T-helper 17 cell (primary cell): ENCODE measurements around the gene SHROOM2. TPM values are rescaled to one million over a fixed set of nuclear protein-coding genes. Genes with fewer than 3 reads are reported as not detected.
A peak's percentile ranks its signal among the peaks of the same experiment; 100 is the strongest.

ENCODE experiments used
- ATAC-seq: fragments of 150-1000 bp; cut with Tn5 transposase; 2 replicates; pipeline ENCODE4 v1.10.0; 2021; ENCODE audit warnings: mild to moderate bottlenecking, moderate library complexity
- DNase-seq, 3 donors: peaks; one replicate each; pipeline versions ENCODE4 v3.0.0 to v3.0.0-alpha.2; 2020 to 2021
- H3K9me3 ChIP-seq: one replicate; pipeline ENCODE4 v1.7.0; 2013; ENCODE audit warnings: low read length, mild to moderate bottlenecking; ENCODE audit not compliant: control insufficient read depth, poor library complexity, severe bottlenecking
- H3K27ac Mint-ChIP-seq: one replicate; pipeline ENCODE4 v1.8.0; 2022; ENCODE audit warnings: mild to moderate bottlenecking, moderate library complexity, mixed read lengths
- H3K27me3 Mint-ChIP-seq: one replicate; pipeline ENCODE4 v1.8.0; 2022; ENCODE audit warnings: mixed read lengths
- H3K36me3 Mint-ChIP-seq: one replicate; pipeline ENCODE4 v1.8.0; 2022; ENCODE audit warnings: low read depth, mixed read lengths
- H3K4me1 Mint-ChIP-seq: one replicate; pipeline ENCODE4 v1.8.0; 2022; ENCODE audit warnings: mild to moderate bottlenecking, mixed read lengths
- H3K4me3 Mint-ChIP-seq: one replicate; pipeline ENCODE4 v1.8.0; 2022; ENCODE audit warnings: mild to moderate bottlenecking, moderate library complexity, mixed read lengths
- total RNA-seq, 4 donors: library from RNA in 2 of 4; stranded (reverse) in 2 of 4; gene quantifications; one replicate each; pipeline ENCODE4 v1.2.3 and lab custom pipeline; 2022 to 2026

The SHROOM2 gene
- total RNA-seq (not detected), total RNA-seq (lab: John Stamatoyannopoulos, UW) (0 to 0.58 reads per million in 2 donors)

- no peak for ATAC-seq
- H3K27ac Mint-ChIP-seq, result no peak within 1 kb of the TSS
- peak within 1 kb of the TSS; percentile 76 for H3K4me3 Mint-ChIP-seq
- peaks cover 16% of the 10 kb centered on the region for H3K27me3 Mint-ChIP-seq
- H3K36me3 Mint-ChIP-seq, result no peaks in the 10 kb centered on the region
- DNase-seq, result no peak
- H3K9me3 ChIP-seq, result no peaks in the 10 kb centered on the region
- no peaks in the 10 kb centered on the region for H3K4me1 Mint-ChIP-seq
Observed at GRCh38 chrX:9785944-9786797, at the start of gene SHROOM2. Gene SHROOM2 (plus strand): TSS chrX:9786429. CDS start chrX:9786546, 117 bp downstream.

GRCh38 chrX:9737363-9737762 is 48.9 kb upstream of the SHROOM2 start:
- ATAC-seq, result no peak
- no peak for DNase-seq
- H3K27ac Mint-ChIP-seq, result no peak overlapping the region
- no peaks in the 10 kb centered on the region for H3K36me3 Mint-ChIP-seq
- no peak overlapping the region for H3K4me3 Mint-ChIP-seq
- H3K27me3 Mint-ChIP-seq, result peaks cover 7% of the 10 kb centered on the region
- no peaks in the 10 kb centered on the region for H3K9me3 ChIP-seq
- H3K4me1 Mint-ChIP-seq, result no peaks in the 10 kb centered on the region

- Mint-ChIP-seq H3K27ac (no peak overlapping the region), H3K27me3 (peaks cover 7% of the 10 kb centered on the region), H3K4me1 (no peaks in the 10 kb centered on the region), H3K36me3 (no peaks in the 10 kb centered on the region), H3K4me3 (no peak overlapping the region)
- no peak for DNase-seq
- ATAC-seq, result no peak
- H3K9me3 ChIP-seq, result no peaks in the 10 kb centered on the region
Observed at GRCh38 chrX:9738151-9738550, 48.1 kb upstream of the SHROOM2 start.

GRCh38 chrX:9739130-9739529 is 47.1 kb upstream of the SHROOM2 start:
- Mint-ChIP-seq H3K27ac (no peak overlapping the region), H3K27me3 (peaks cover 7% of the 10 kb centered on the region), H3K36me3 (no peaks in the 10 kb centered on the region), H3K4me3 (no peak overlapping the region), H3K4me1 (no peaks in the 10 kb centered on the region)
- DNase-seq (no peak), ATAC-seq (no peak)
- no peaks in the 10 kb centered on the region for H3K9me3 ChIP-seq

GRCh38 chrX:9745417-9746115 is 40.7 kb upstream of the SHROOM2 start:
- DNase-seq, result no peak
- Mint-ChIP-seq H3K27me3 (no peaks in the 10 kb centered on the region), H3K4me3 (no peak overlapping the region), H3K36me3 (no peaks in the 10 kb centered on the region), H3K4me1 (peaks cover 5% of the 10 kb centered on the region), H3K27ac (no peak overlapping the region)
- H3K9me3 ChIP-seq, result no peaks in the 10 kb centered on the region
- ATAC-seq, result no peak

- DNase-seq, result no peak
- no peak overlapping the region for H3K4me3 Mint-ChIP-seq
Observed at GRCh38 chrX:9746148-9746888, 39.9 kb upstream of the SHROOM2 start.

GRCh38 chrX:9747644-9748043 is 38.6 kb upstream of the SHROOM2 start:
- Mint-ChIP-seq H3K36me3 (no peaks in the 10 kb centered on the region), H3K27ac (no peak overlapping the region), H3K27me3 (no peaks in the 10 kb centered on the region), H3K4me1 (peaks cover 5% of the 10 kb centered on the region), H3K4me3 (no peak overlapping the region)
- no peaks in the 10 kb centered on the region for H3K9me3 ChIP-seq
- ATAC-seq (no peak), DNase-seq (no peak)

More at GRCh38 chrX:9746148-9746888, 39.9 kb upstream of the SHROOM2 start:
- ATAC-seq, result no peak
- H3K4me1 Mint-ChIP-seq, result peaks cover 5% of the 10 kb centered on the region
- no peaks in the 10 kb centered on the region for H3K9me3 ChIP-seq
- no peaks in the 10 kb centered on the region for H3K27me3 Mint-ChIP-seq
- no peak overlapping the region for H3K27ac Mint-ChIP-seq
- no peaks in the 10 kb centered on the region for H3K36me3 Mint-ChIP-seq

DNA sequence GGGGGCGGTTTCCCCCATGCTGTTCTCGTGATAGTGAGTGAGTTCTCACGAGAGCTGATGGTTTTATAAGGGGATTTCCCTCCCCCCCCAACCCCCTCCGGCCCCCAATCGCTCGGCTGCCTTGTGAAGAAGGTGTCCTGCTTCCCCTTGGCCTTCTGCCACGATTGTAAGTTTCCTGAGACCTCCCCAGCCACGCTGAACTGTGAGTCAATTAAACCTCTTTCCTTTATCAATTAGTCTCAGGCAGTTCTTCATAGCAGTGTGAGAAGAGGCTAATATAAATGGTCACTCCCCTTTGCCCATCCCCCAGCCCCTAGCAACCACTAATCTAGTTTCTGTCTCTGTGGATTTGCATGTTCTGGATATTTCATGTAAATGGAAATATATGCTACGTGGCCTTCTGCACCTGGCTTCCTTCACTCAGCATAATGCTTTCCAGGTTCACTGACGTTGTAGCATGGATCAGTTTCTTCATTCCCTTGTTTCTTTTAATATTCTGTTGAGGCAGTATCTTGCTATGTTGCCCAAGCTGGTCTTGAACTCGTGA is 37.0 kb upstream of the SHROOM2 start:
- no peak for DNase-seq
- peaks cover 5% of the 10 kb centered on the region for H3K4me1 Mint-ChIP-seq
- no peaks in the 10 kb centered on the region for H3K9me3 ChIP-seq
- no peaks in the 10 kb centered on the region for H3K27me3 Mint-ChIP-seq
- ATAC-seq, result no peak
- no peaks in the 10 kb centered on the region for H3K36me3 Mint-ChIP-seq
- no peak overlapping the region for H3K27ac Mint-ChIP-seq
- no peak overlapping the region for H3K4me3 Mint-ChIP-seq

DNA sequence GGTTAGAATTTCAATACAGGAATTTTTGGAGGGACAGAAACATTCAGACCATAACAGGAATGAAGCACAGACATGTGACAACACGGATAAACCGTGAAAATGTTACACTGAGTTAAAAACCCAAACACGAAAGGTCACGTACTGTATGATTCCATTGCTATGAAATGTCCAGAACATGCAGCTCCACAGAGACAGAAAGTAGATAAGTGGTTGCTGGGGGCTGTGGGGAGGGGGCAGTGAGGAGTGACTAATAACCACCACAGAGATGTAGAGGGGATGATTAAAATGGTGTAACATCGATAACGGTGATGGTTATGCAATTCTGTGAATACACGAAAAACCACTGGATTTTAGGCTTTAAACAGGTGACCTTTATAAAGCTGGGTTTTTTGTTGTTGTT is 28.9 kb upstream of the SHROOM2 start:
- Mint-ChIP-seq H3K27me3 (no peaks in the 10 kb centered on the region), H3K4me3 (no peak overlapping the region), H3K4me1 (no peaks in the 10 kb centered on the region), H3K36me3 (no peaks in the 10 kb centered on the region), H3K27ac (no peak overlapping the region)
- DNase-seq (no peak), ATAC-seq (no peak)
- H3K9me3 ChIP-seq, result no peaks in the 10 kb centered on the region

DNA sequence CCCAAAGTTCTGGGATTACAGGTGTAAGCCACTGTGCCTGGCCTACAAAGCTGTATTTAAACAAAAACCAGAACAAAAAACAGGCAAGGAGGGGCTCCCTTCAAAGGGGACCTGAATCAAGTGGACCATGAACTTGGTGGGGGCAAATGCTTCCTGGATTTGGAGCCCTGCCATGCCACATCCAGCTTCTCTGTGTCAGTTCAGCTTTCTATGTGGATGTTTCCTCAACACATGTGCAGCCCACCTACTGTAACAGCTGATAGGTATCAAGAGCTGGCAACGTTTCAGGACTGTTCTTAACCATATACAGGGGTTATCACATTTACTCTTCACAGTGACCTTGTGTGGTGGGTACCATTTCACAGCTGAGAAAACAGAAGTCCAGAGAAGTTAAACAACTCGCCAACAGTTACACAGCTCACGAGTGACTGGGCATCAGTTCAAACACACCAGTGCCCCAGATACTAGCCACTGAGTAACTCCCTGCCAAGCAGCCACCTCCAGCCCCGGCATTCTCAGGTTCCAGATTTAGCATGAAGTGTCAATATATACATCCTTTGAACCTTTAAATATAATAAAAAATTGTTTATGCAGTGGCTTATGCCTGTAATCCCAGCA is 28.1 kb upstream of the SHROOM2 start:
- no peak for DNase-seq
- Mint-ChIP-seq H3K27me3 (no peaks in the 10 kb centered on the region), H3K4me3 (no peak overlapping the region), H3K27ac (no peak overlapping the region), H3K36me3 (no peaks in the 10 kb centered on the region), H3K4me1 (no peaks in the 10 kb centered on the region)
- H3K9me3 ChIP-seq, result no peaks in the 10 kb centered on the region
- ATAC-seq, result no peak

DNA sequence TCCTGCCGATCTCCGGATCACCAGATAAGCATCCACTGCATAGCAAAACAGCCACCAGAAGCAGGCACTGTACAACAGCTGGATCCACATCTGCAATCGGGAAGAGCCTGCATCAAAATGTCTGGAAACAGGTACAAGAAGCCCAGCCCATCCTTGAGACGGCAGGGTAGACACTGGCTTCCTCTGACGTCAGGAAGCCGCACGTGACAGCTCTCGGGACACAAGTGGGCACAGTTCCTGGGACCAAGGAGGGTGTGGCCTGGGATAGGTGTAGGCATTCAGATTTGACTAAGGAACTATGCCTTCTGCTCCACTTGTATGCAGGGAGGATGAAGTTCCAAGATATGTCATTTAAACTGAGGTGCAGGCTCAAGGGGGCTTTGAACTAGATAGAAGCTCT is 26.9 kb upstream of the SHROOM2 start:
- Mint-ChIP-seq H3K27me3 (peaks cover 4% of the 10 kb centered on the region), H3K4me3 (no peak overlapping the region), H3K4me1 (no peaks in the 10 kb centered on the region), H3K36me3 (no peaks in the 10 kb centered on the region), H3K27ac (no peak overlapping the region)
- ATAC-seq, result no peak
- DNase-seq, result no peak
- no peaks in the 10 kb centered on the region for H3K9me3 ChIP-seq

DNA sequence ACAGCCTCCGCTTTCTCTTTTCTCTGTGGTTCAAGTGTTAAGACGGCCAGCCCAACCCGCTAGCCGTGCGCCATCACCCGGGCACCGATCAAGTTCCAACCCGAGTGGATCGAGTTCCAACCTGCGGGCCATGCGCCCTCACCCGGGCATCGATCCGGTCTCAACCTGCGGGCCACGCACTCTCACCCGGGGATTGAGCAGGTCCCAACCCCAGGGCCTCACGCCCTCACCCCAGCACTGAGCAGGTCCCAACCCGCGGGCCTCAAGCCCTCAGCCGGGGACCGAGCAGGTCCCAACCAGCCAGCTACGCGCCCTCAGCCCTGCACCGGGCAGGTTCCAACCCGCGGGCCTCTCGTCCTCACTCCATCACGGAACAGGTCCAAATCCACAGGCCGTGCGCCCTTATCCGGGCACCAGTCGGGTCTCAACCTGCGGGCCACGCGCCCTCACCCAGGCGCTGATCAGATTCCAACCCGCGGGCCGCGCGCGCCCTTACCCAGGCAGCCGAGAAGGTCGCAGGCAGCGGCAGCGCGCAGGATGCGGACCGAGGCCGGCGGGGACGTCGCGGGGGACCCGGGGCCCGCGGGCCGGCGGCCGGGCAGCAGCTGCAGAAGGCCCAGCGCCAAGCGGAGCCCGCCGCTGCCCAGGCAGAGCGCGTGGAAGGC is 21.0 kb upstream of the SHROOM2 start:
- Mint-ChIP-seq H3K27ac (no peak overlapping the region), H3K4me3 (no peak overlapping the region), H3K27me3 (peaks cover 4% of the 10 kb centered on the region), H3K4me1 (no peaks in the 10 kb centered on the region), H3K36me3 (no peaks in the 10 kb centered on the region)
- H3K9me3 ChIP-seq, result no peaks in the 10 kb centered on the region
- ATAC-seq, result no peak
- no peak for DNase-seq
